Measurements from ENCODE around the gene PAPSS2. TPM values are rescaled to one million over a fixed set of nuclear protein-coding genes. Genes with fewer than 3 reads are reported as not detected.

The PAPSS2 gene
- total RNA-seq, 2 donors from 2014 or later = 15.7 to 20.2 TPM

DNA sequence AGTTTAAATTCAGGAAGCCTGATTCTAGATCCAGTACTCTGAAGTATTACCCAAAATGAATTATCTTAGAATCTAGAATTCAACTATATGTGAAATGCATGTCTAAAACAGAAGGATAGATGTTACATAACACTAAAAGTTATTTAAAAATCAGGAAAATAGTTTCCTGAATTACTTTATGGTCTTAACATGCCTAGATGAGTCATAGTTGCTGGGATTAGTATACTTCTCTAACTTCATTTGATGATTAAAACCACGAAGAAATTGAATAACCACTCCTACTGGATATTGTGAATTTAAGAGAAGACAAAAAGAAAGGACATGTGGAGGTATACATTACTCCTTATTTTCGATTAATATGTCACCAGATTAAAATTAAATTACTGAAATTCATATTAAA, 92.9 kb downstream of the PAPSS2 start:
- no peak for TF ChIP-seq CTCF (conservative IDR thresholded peaks at IDR 0.05)
- Histone ChIP-seq H3K27me3 (ENCODE audit: control insufficient read depth, insufficient read depth, low read length, poor library complexity, severe bottlenecking) (no peaks in the 10 kb centered on the region), H3K9me3 (ENCODE audit: control insufficient read depth, low read length) (no peaks in the 10 kb centered on the region), H3K27ac (ENCODE audit: low read depth, low read length) (no peak overlapping the region), H3K4me1 (ENCODE audit: control insufficient read depth, insufficient read depth, low read length) (peaks cover 8% of the 10 kb centered on the region), H3K9ac (ENCODE audit: extremely low read depth, low read length, poor library complexity, severe bottlenecking) (no peak overlapping the region), H3K4me3 (ENCODE audit: low read length) (no peak overlapping the region), H3K36me3 (ENCODE audit: control insufficient read depth, insufficient read depth, low read length) (peaks cover 55% of the 10 kb centered on the region)
- Mint-ChIP-seq H3K4me1 (peaks cover 23% of the 10 kb centered on the region), H3K4me3 (no peak overlapping the region), H3K36me3 (ENCODE audit: low read depth) (peaks cover 30% of the 10 kb centered on the region), H3K27ac (no peak overlapping the region), H3K9me3 (peaks cover 4% of the 10 kb centered on the region), H3K27me3 (ENCODE audit: insufficient read depth) (no peaks in the 10 kb centered on the region)
- no CpG with 5 or more reads among the region's 2 CpGs for WGBS, 2 experiments (ENCODE audit: insufficient coverage in 1 of 2, insufficient read length in 1 of 2)
- no peak for DNase-seq

GRCh38 chr10:87753995-87754866, 94.6 kb downstream of the PAPSS2 start:
- peaks cover 20% of the 10 kb centered on the region for H3K4me1 Mint-ChIP-seq
- no peak overlapping the region for H3K27ac ChIP-seq (ENCODE audit: low read depth, low read length)
- no peak for TF ChIP-seq CTCF (conservative IDR thresholded peaks at IDR 0.05)
- no peaks in the 10 kb centered on the region for H3K9me3 Mint-ChIP-seq
- no peaks in the 10 kb centered on the region for H3K9me3 ChIP-seq (ENCODE audit: control insufficient read depth, low read length)
- no peak overlapping the region for H3K9ac ChIP-seq (ENCODE audit: extremely low read depth, low read length, poor library complexity, severe bottlenecking)
- peaks cover 8% of the 10 kb centered on the region for H3K4me1 ChIP-seq (ENCODE audit: control insufficient read depth, insufficient read depth, low read length)
- H3K36me3 Mint-ChIP-seq (ENCODE audit: low read depth) = peaks cover 25% of the 10 kb centered on the region
- no peaks in the 10 kb centered on the region for H3K27me3 ChIP-seq (ENCODE audit: control insufficient read depth, insufficient read depth, low read length, poor library complexity, severe bottlenecking)
- H3K4me3 Mint-ChIP-seq = no peak overlapping the region
- no peaks in the 10 kb centered on the region for H3K27me3 Mint-ChIP-seq (ENCODE audit: insufficient read depth)
- WGBS, 2 experiments (ENCODE audit: insufficient coverage in 1 of 2, insufficient read length in 1 of 2) = 96% methylated on average over 3 to 8 of the region's 8 CpGs
- no peak overlapping the region for H3K4me3 ChIP-seq (ENCODE audit: low read length)
- no peak for DNase-seq
- H3K27ac Mint-ChIP-seq = no peak overlapping the region
- peaks cover 66% of the 10 kb centered on the region for H3K36me3 ChIP-seq (ENCODE audit: control insufficient read depth, insufficient read depth, low read length)

DNA sequence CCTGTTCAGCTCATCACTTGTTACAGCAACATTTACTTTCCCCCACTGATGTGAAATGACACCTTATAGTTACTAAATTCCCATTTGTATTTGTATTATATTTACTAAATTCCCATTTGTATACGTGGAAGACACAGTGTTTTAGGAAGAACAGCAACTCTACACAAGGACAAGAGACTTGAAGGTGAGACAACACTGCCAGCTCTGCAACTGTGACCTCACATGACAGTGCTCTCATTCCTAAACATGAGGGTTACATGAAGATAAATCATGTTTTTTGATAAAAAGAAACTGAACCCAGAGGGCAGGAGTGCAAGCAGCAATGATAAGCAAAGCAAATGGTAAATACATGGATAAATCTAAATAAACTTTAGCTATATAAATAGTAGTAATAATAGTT, 98.0 kb downstream of the PAPSS2 start:
- no peak overlapping the region for H3K9ac ChIP-seq (ENCODE audit: extremely low read depth, low read length, poor library complexity, severe bottlenecking)
- no peak overlapping the region for H3K4me3 ChIP-seq (ENCODE audit: low read length)
- Mint-ChIP-seq H3K27ac (no peak overlapping the region), H3K36me3 (ENCODE audit: low read depth) (peaks cover 38% of the 10 kb centered on the region), H3K27me3 (ENCODE audit: insufficient read depth) (no peaks in the 10 kb centered on the region), H3K9me3 (no peaks in the 10 kb centered on the region), H3K4me3 (no peak overlapping the region), H3K4me1 (peaks cover 2% of the 10 kb centered on the region)
- H3K27me3 ChIP-seq (ENCODE audit: control insufficient read depth, insufficient read depth, low read length, poor library complexity, severe bottlenecking) = no peaks in the 10 kb centered on the region
- no peaks in the 10 kb centered on the region for H3K9me3 ChIP-seq (ENCODE audit: control insufficient read depth, low read length)
- DNase-seq = no peak
- peaks cover 71% of the 10 kb centered on the region for H3K36me3 ChIP-seq (ENCODE audit: control insufficient read depth, insufficient read depth, low read length)
- no peak for TF ChIP-seq CTCF (conservative IDR thresholded peaks at IDR 0.05)
- 92 to 100% methylated on average over 1 of the region's 1 CpG for WGBS, 2 experiments (ENCODE audit: insufficient coverage in 1 of 2, insufficient read length in 1 of 2)
- H3K27ac ChIP-seq (ENCODE audit: low read depth, low read length) = no peak overlapping the region
- no peaks in the 10 kb centered on the region for H3K4me1 ChIP-seq (ENCODE audit: control insufficient read depth, insufficient read depth, low read length)

Data from endodermal cell (in vitro differentiated cells).